Activated CD4-positive, alpha-beta T cell treated with anti-CD3 and anti-CD28 coated beads for 36 hours (primary cell): ENCODE results near the gene PRDM4. TPM values are rescaled to one million over a fixed set of nuclear protein-coding genes. Genes with fewer than 3 reads are reported as not detected.
A peak's percentile ranks its signal among the peaks of the same experiment; 100 is the strongest.

Source experiments
- ATAC-seq: fragments of 200-7000 bp; cut with Tn5 transposase; one replicate; pipeline ENCODE4 v1.10.0; 2021; ENCODE audit warnings: mild to moderate bottlenecking, moderate library complexity
- CTCF ChIA-PET: fragments of 350-600 bp; sonication (Branson Sonifier 250); formaldehyde crosslinking; loops from one replicate; lab custom pipeline; 2021; ENCODE audit warnings: antibody characterized with exemption; lab: Charles Lee
- POLR2A ChIA-PET: fragments of 350-600 bp; sonication (Branson Sonifier 250); formaldehyde crosslinking; loops from one replicate; lab custom pipeline; 2021; ENCODE audit warnings: antibody characterized with exemption, inconsistent platforms; lab: Charles Lee
- DNase-seq: peaks from one replicate; pipeline ENCODE4 v3.0.0-alpha.2; 2020
- H3K27ac Mint-ChIP-seq: one replicate; pipeline ENCODE4 v1.8.0; 2021; ENCODE audit warnings: mixed read lengths
- H3K27me3 Mint-ChIP-seq: one replicate; pipeline ENCODE4 v1.8.0; 2021; ENCODE audit warnings: mixed read lengths
- H3K36me3 Mint-ChIP-seq: one replicate; pipeline ENCODE4 v1.8.0; 2021; ENCODE audit warnings: low read depth, mixed read lengths
- H3K4me1 Mint-ChIP-seq: one replicate; pipeline ENCODE4 v1.8.0; 2021; ENCODE audit warnings: mixed read lengths
- H3K4me3 Mint-ChIP-seq: one replicate; pipeline ENCODE4 v1.8.0; 2021; ENCODE audit warnings: mild to moderate bottlenecking, moderate library complexity, mixed read lengths
- H3K9me3 Mint-ChIP-seq: one replicate; pipeline ENCODE4 v1.8.0; 2021; ENCODE audit warnings: low read depth, mixed read lengths
- intact Hi-C, 2 experiments: fragments of 100-400 bp; cut with DNase I in 1 of 2; cut with micrococcal nuclease in 1 of 2; formaldehyde crosslinking; loops; one replicate each; pipeline versions ENCODE4 v1.14.2 to v1.15.1; 2022 to 2024; cut with DNase I, micrococcal nuclease
- total RNA-seq, 2 experiments: library from RNA; stranded (reverse); gene quantifications; one replicate each; pipeline ENCODE4 v1.2.3, GENCODE V29; 2021

The PRDM4 gene
- total RNA-seq, 2 experiments from 2014 or later, result 27.5 to 29.7 TPM

- CTCF ChIA-PET, result interaction anchor here (1.0 to 1.4 kb wide), 2 partner anchors 9 to 13 kb away, joined by 3 to 4 read pairs; no protein-coding TSS in a partner anchor
- DNase-seq, result peak; percentile 48
- Mint-ChIP-seq H3K27me3 (no peaks in the 10 kb centered on the region), H3K36me3 (peaks cover 27% of the 10 kb centered on the region), H3K4me3 (peak overlapping the region; percentile 94), H3K9me3 (no peaks in the 10 kb centered on the region), H3K4me1 (peaks cover 27% of the 10 kb centered on the region), H3K27ac (peak overlapping the region; percentile 94)
- POLR2A ChIA-PET, result interaction anchor here (0.6 to 0.7 kb wide), 2 partner anchors 13 to 592 kb away, joined by 3 read pairs; no protein-coding TSS in a partner anchor
- peak; percentile 36 for ATAC-seq
- intact Hi-C loops, result loop anchor here (1.0 to 10.0 kb wide), 14 partner anchors 74 to 1438 kb away; partner anchors contain the start of genes FICD (in 2 of the 2), ALKBH2 (in 1 of the 2), CKAP4 (in 1 of the 2) and CORO1C (in 1 of the 2)
Observed at GRCh38 chr12:107684990-107685359, 76.0 kb downstream of the PRDM4 start.

DNA sequence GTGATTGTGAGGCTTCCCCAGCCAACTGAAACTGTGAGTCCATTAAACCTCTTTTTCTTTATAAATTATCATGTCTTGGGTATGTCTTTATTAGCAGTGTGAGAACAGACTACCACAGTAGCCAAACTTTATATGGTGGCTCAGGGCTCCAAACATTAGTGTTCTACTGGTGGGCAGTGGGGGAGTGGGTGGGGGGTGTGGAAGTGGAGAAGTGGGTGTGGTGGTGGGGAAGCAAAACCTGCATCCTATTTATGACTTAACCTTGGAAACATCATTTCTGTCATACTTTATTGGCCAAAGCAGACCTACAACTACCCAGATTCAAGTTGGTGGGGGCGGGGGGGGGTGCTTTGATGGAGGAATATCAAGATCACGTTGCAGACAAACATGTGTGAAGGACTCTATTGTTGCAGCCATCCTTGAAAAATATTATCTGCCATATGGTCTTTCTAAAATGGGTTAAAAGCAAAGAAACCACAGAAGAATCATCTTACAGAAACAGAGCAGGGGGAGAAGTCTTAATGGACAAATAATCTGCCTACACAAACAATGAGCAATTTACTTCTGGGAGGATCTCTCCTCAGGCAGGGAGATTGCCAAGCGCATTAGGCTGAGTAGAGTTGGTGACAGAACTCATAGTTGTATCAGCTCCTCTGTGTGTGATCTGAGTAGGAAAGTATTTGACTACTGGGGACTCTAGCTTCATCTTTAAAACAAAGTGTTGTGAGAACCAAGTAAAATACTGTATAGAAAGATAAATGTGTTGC lies 76.7 kb downstream of the PRDM4 start:
- no peak for ATAC-seq
- peak overlapping the region; percentile 94 for H3K4me3 Mint-ChIP-seq
- POLR2A ChIA-PET, result interaction anchor here (0.6 to 0.7 kb wide), 3 partner anchors 13 to 591 kb away, joined by 3 read pairs; no protein-coding TSS in a partner anchor
- H3K9me3 Mint-ChIP-seq, result no peaks in the 10 kb centered on the region
- peak overlapping the region; percentile 94 for H3K27ac Mint-ChIP-seq
- intact Hi-C loops, result loop anchor here (2.0 to 10.0 kb wide), 5 partner anchors 729 to 1411 kb away; partner anchors contain the start of genes ALKBH2 (in 1 of the 2), FICD (in 1 of the 2), SELPLG (in 1 of the 2) and TMEM263 (in 1 of the 2)
- H3K27me3 Mint-ChIP-seq, result no peaks in the 10 kb centered on the region
- DNase-seq, result no peak
- H3K4me1 Mint-ChIP-seq, result peaks cover 27% of the 10 kb centered on the region
- CTCF ChIA-PET, result interaction anchor here (0.6 to 1.4 kb wide), 3 partner anchors 9 to 13 kb away, joined by 3 to 4 read pairs (median 4); no protein-coding TSS in a partner anchor
- H3K36me3 Mint-ChIP-seq, result peaks cover 20% of the 10 kb centered on the region

Other genes with a start within 250 kb of the PRDM4 start
- 10 to 100 TPM; 59.5 to 60.0 TPM for gene PWP1, start 75.3 kb downstream of the PRDM4 start, total RNA-seq
- not detected for gene ASCL4, start 13.6 kb upstream of the PRDM4 start, total RNA-seq